Measurements from ENCODE around the gene BTBD8. TPM values are rescaled to one million over a fixed set of nuclear protein-coding genes. Genes with fewer than 3 reads are reported as not detected.

BTBD8 gene
- total RNA-seq, 1 donor, result 5.8 TPM

GRCh38 chr1:92191726-92192125 is 111.6 kb downstream of the BTBD8 start:
- Histone ChIP-seq H3K27ac (ENCODE audit: low read depth, low read length) (no peak overlapping the region), H3K4me3 (ENCODE audit: insufficient read depth, low read length) (no peak overlapping the region), H3K27me3 (ENCODE audit: insufficient read depth, low read length) (no peaks in the 10 kb centered on the region), H4K20me1 (ENCODE audit: insufficient read depth, low read length) (no peaks in the 10 kb centered on the region), H2AFZ (ENCODE audit: low read length) (no peak overlapping the region), H3K4me1 (ENCODE audit: insufficient read depth, low read length) (no peaks in the 10 kb centered on the region), H3K36me3 (ENCODE audit: insufficient read depth, low read length) (no peaks in the 10 kb centered on the region), H3K9me3 (ENCODE audit: low read depth, low read length) (no peaks in the 10 kb centered on the region), H3K4me2 (ENCODE audit: insufficient read depth, low read length) (no peak overlapping the region), H3K79me2 (ENCODE audit: insufficient read depth, low read length) (no peaks in the 10 kb centered on the region)
- TF ChIP-seq, protein P1, sequence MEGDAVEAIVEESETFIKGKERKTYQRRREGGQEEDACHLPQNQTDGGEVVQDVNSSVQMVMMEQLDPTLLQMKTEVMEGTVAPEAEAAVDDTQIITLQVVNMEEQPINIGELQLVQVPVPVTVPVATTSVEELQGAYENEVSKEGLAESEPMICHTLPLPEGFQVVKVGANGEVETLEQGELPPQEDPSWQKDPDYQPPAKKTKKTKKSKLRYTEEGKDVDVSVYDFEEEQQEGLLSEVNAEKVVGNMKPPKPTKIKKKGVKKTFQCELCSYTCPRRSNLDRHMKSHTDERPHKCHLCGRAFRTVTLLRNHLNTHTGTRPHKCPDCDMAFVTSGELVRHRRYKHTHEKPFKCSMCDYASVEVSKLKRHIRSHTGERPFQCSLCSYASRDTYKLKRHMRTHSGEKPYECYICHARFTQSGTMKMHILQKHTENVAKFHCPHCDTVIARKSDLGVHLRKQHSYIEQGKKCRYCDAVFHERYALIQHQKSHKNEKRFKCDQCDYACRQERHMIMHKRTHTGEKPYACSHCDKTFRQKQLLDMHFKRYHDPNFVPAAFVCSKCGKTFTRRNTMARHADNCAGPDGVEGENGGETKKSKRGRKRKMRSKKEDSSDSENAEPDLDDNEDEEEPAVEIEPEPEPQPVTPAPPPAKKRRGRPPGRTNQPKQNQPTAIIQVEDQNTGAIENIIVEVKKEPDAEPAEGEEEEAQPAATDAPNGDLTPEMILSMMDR (IDR thresholded peaks at IDR 0.05; ENCODE audit: extremely low read depth, low read depth, low read length), result no peak
- DNase-seq (ENCODE audit: insufficient read length, low spot score, missing footprints), result no peak

- H3K36me3 ChIP-seq (ENCODE audit: insufficient read depth, low read length), result no peaks in the 10 kb centered on the region
- H4K20me1 ChIP-seq (ENCODE audit: insufficient read depth, low read length), result no peaks in the 10 kb centered on the region
- H3K9me3 ChIP-seq (ENCODE audit: low read depth, low read length), result no peaks in the 10 kb centered on the region
- TF ChIP-seq, protein P1 (IDR thresholded peaks at IDR 0.05; ENCODE audit: extremely low read depth, low read depth, low read length), result no peak
- H2AFZ ChIP-seq (ENCODE audit: low read length), result no peak overlapping the region
- H3K79me2 ChIP-seq (ENCODE audit: insufficient read depth, low read length), result no peaks in the 10 kb centered on the region
- no peak overlapping the region for H3K4me3 ChIP-seq (ENCODE audit: insufficient read depth, low read length)
- no peak overlapping the region for H3K27ac ChIP-seq (ENCODE audit: low read depth, low read length)
- no peak for DNase-seq (ENCODE audit: insufficient read length, low spot score, missing footprints)
- H3K4me2 ChIP-seq (ENCODE audit: insufficient read depth, low read length), result no peak overlapping the region
- H3K27me3 ChIP-seq (ENCODE audit: insufficient read depth, low read length), result no peaks in the 10 kb centered on the region
- no peaks in the 10 kb centered on the region for H3K4me1 ChIP-seq (ENCODE audit: insufficient read depth, low read length)
Measured at GRCh38 chr1:92192246-92192645, 112.1 kb downstream of the BTBD8 start.

- Histone ChIP-seq H2AFZ (ENCODE audit: low read length) (no peak overlapping the region), H3K79me2 (ENCODE audit: insufficient read depth, low read length) (no peaks in the 10 kb centered on the region), H3K27me3 (ENCODE audit: insufficient read depth, low read length) (no peaks in the 10 kb centered on the region), H3K4me2 (ENCODE audit: insufficient read depth, low read length) (no peak overlapping the region), H4K20me1 (ENCODE audit: insufficient read depth, low read length) (no peaks in the 10 kb centered on the region), H3K4me3 (ENCODE audit: insufficient read depth, low read length) (no peak overlapping the region), H3K36me3 (ENCODE audit: insufficient read depth, low read length) (no peaks in the 10 kb centered on the region), H3K9me3 (ENCODE audit: low read depth, low read length) (no peaks in the 10 kb centered on the region), H3K4me1 (ENCODE audit: insufficient read depth, low read length) (no peaks in the 10 kb centered on the region), H3K27ac (ENCODE audit: low read depth, low read length) (no peak overlapping the region)
- DNase-seq (ENCODE audit: insufficient read length, low spot score, missing footprints), result no peak
- TF ChIP-seq, protein P1 (IDR thresholded peaks at IDR 0.05; ENCODE audit: extremely low read depth, low read depth, low read length), result no peak
Measured at GRCh38 chr1:92194511-92194910, 114.4 kb downstream of the BTBD8 start.

- no peaks in the 10 kb centered on the region for H3K9me3 ChIP-seq (ENCODE audit: low read depth, low read length)
- DNase-seq (ENCODE audit: insufficient read length, low spot score, missing footprints), result no peak
- H3K36me3 ChIP-seq (ENCODE audit: insufficient read depth, low read length), result no peaks in the 10 kb centered on the region
- no peaks in the 10 kb centered on the region for H3K27me3 ChIP-seq (ENCODE audit: insufficient read depth, low read length)
- TF ChIP-seq, protein P1 (IDR thresholded peaks at IDR 0.05; ENCODE audit: extremely low read depth, low read depth, low read length), result no peak
- H3K4me3 ChIP-seq (ENCODE audit: insufficient read depth, low read length), result no peak overlapping the region
- peak overlapping the region; percentile 29 for H2AFZ ChIP-seq (ENCODE audit: low read length)
- no peaks in the 10 kb centered on the region for H3K79me2 ChIP-seq (ENCODE audit: insufficient read depth, low read length)
- H4K20me1 ChIP-seq (ENCODE audit: insufficient read depth, low read length), result no peaks in the 10 kb centered on the region
- H3K27ac ChIP-seq (ENCODE audit: low read depth, low read length), result no peak overlapping the region
- H3K4me1 ChIP-seq (ENCODE audit: insufficient read depth, low read length), result no peaks in the 10 kb centered on the region
- no peak overlapping the region for H3K4me2 ChIP-seq (ENCODE audit: insufficient read depth, low read length)
Measured at GRCh38 chr1:92201973-92202372, 121.8 kb downstream of the BTBD8 start.

Measured in osteoblast (primary cell).